Stomach (tissue), 4 donors: ENCODE data around the gene ZNF189.

Source experiments
- POLR2A ChIP-seq, 4 donors: fragments of 450-650 bp; IDR thresholded peaks; one replicate each; pipeline ENCODE4 v1.6.1; 2016; ENCODE audit warnings: antibody characterized with exemption in 4 of 4, control low read depth in 2 of 4, mild to moderate bottlenecking in 1 of 4, moderate library complexity in 1 of 4
- TF ChIP-seq, protein P1 (sequence below), 7 experiments: fragments of 450-650 bp in 4 of 7; fragments of 200-600 bp in 3 of 7; sonication (generic) in 3 of 7; IDR thresholded peaks; one replicate each; pipeline ENCODE4 v1.5.1; 2016 to 2019; ENCODE audit warnings: antibody characterized with exemption in 7 of 7, control low read depth in 2 of 7, mild to moderate bottlenecking in 1 of 7

DNA sequence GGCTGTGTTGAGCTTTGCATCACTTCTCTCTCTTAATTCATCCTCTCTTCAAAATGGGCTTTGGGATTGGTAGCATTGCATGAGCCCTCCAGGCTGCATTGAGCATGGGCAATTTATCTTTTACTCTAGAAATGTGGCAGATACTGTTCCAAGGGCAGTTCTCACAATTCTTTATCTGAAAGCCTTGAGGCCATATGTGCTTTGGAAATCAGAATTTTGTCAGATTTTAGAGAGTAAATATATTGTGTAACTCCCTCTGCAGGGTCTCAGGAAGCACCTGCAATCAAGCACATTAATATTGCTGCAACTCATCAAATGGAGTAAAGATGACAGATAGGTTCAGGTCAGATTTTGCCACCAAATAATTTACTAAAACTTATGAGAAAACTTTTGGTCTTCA, 19.3 kb downstream of the ZNF189 start:
- TF ChIP-seq POLR2A (IDR thresholded peaks at IDR 0.05): no peak
- TF ChIP-seq, protein P1, sequence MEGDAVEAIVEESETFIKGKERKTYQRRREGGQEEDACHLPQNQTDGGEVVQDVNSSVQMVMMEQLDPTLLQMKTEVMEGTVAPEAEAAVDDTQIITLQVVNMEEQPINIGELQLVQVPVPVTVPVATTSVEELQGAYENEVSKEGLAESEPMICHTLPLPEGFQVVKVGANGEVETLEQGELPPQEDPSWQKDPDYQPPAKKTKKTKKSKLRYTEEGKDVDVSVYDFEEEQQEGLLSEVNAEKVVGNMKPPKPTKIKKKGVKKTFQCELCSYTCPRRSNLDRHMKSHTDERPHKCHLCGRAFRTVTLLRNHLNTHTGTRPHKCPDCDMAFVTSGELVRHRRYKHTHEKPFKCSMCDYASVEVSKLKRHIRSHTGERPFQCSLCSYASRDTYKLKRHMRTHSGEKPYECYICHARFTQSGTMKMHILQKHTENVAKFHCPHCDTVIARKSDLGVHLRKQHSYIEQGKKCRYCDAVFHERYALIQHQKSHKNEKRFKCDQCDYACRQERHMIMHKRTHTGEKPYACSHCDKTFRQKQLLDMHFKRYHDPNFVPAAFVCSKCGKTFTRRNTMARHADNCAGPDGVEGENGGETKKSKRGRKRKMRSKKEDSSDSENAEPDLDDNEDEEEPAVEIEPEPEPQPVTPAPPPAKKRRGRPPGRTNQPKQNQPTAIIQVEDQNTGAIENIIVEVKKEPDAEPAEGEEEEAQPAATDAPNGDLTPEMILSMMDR (IDR thresholded peaks at IDR 0.05): no peak
